Ascending aorta (tissue), 2 donors: Measurements from ENCODE around the gene ZNF804B. TPM values are rescaled to one million over a fixed set of nuclear protein-coding genes. Genes with fewer than 3 reads are reported as not detected.

Experiments
- DNase-seq, 2 donors: peaks; one replicate each; pipeline ENCODE4 v3.0.0-alpha.2; 2019; ENCODE audit warnings: low spot score in 2 of 2
- H3K27ac ChIP-seq, 2 donors: fragments of 200-600 bp; sonication (generic); one replicate each; pipeline ENCODE4 v1.5.1; 2016 to 2017; ENCODE audit warnings: mild to moderate bottlenecking in 1 of 2
- H3K27me3 ChIP-seq: fragments of 200-600 bp; sonication (generic); one replicate; pipeline ENCODE4 v1.5.1; 2017
- H3K36me3 ChIP-seq, 2 donors: fragments of 200-600 bp; sonication (generic); one replicate each; pipeline ENCODE4 v1.5.1; 2016
- H3K4me1 ChIP-seq, 2 donors: fragments of 200-600 bp; sonication (generic); one replicate each; pipeline ENCODE4 v1.5.1; 2016 to 2017; ENCODE audit warnings: mild to moderate bottlenecking in 1 of 2
- H3K4me3 ChIP-seq, 2 donors: fragments of 200-600 bp; sonication (generic); one replicate each; pipeline ENCODE4 v1.5.1; 2016 to 2017; ENCODE audit warnings: mild to moderate bottlenecking in 1 of 2
- H3K9me3 ChIP-seq, 2 donors: fragments of 200-600 bp; sonication (generic); one replicate each; pipeline ENCODE4 v1.5.1; 2016
- CTCF ChIP-seq, 3 experiments: fragments of 200-600 bp in 2 of 3; fragments of 450-650 bp in 1 of 3; sonication (generic) in 2 of 3; IDR thresholded peaks; one replicate each; pipeline ENCODE4 v1.5.1; 2016 to 2019; ENCODE audit warnings: antibody characterized with exemption in 3 of 3, mild to moderate bottlenecking in 1 of 3, moderate library complexity in 1 of 3
- intact Hi-C: fragments of 100-400 bp; cut with DNase I; formaldehyde crosslinking; loops from one replicate; pipeline ENCODE4 v1.15.1; 2023
- total RNA-seq: library from RNA; depleted of rRNA; stranded (reverse); fragments of >200 nt; gene quantifications from one replicate; pipeline ENCODE4 v1.1.0, GENCODE V29; 2016

ZNF804B gene
- total RNA-seq, 1 donor from 2014 or later, result not detected

DNA sequence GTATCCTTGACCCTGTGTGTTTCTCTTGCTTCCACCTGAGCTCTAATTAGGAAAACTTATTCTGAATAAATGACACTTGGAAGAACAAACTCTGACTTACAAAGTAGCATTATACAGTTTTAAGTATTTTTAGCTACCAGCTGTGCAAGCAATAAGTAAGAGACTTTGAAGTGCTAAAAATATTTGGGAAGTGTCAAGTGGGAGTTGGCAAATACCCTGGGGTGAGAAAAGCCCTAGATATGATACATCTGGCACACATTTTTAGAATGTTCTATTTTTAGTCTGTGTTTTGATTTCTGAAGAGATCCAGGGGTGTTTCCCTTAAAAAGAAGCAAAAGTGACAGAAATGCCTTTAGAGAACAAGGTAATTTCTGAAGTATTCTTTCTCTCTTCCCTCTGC is 168.8 kb downstream of the ZNF804B start:
- DNase-seq, result no peak
- no peaks in the 10 kb centered on the region for H3K9me3 ChIP-seq
- H3K36me3 ChIP-seq, result no peaks in the 10 kb centered on the region
- no peak overlapping the region for H3K27ac ChIP-seq
- no peak for TF ChIP-seq CTCF (IDR thresholded peaks at IDR 0.05)
- no peaks in the 10 kb centered on the region for H3K27me3 ChIP-seq
- no peaks in the 10 kb centered on the region for H3K4me1 ChIP-seq
- no peak overlapping the region for H3K4me3 ChIP-seq
- intact Hi-C loops, result no loop called here

- Histone ChIP-seq H3K27me3 (no peaks in the 10 kb centered on the region), H3K4me1 (no peaks in the 10 kb centered on the region), H3K4me3 (no peak overlapping the region), H3K36me3 (no peaks in the 10 kb centered on the region), H3K9me3 (no peaks in the 10 kb centered on the region), H3K27ac (no peak overlapping the region)
- no peak for TF ChIP-seq CTCF (IDR thresholded peaks at IDR 0.05)
- intact Hi-C loops, result no loop called here
- no peak for DNase-seq
These were observed 170.2 kb downstream of the ZNF804B start for GRCh38 chr7:88929719-88930118.

DNA sequence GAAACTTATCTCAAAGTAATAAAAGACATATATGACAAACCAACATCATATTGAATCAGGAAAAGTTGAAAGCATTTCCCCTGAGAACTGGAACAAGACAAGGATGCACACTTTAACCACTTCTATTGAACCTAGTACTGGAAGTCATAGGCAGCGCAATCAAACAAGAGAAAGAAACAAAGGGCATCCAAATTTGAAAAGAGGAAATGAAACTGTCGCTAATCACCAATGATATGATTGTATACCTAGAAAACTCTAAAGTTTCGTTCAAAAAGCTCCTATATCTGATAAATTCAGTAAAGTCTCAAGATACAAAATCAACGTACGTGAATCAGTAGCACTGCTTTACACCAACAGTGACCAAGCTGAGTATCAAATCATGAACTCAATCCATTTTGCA is 173.8 kb downstream of the ZNF804B start:
- DNase-seq, result no peak
- Histone ChIP-seq H3K9me3 (no peaks in the 10 kb centered on the region), H3K4me3 (no peak overlapping the region), H3K27ac (no peak overlapping the region), H3K36me3 (no peaks in the 10 kb centered on the region), H3K27me3 (no peaks in the 10 kb centered on the region), H3K4me1 (no peaks in the 10 kb centered on the region)
- intact Hi-C loops, result no loop called here
- no peak for TF ChIP-seq CTCF (IDR thresholded peaks at IDR 0.05)

- Histone ChIP-seq H3K27me3 (no peaks in the 10 kb centered on the region), H3K4me1 (no peaks in the 10 kb centered on the region), H3K9me3 (no peaks in the 10 kb centered on the region), H3K4me3 (no peak overlapping the region), H3K27ac (no peak overlapping the region), H3K36me3 (no peaks in the 10 kb centered on the region)
- intact Hi-C loops, result no loop called here
- DNase-seq, result no peak
- no peak for TF ChIP-seq CTCF (IDR thresholded peaks at IDR 0.05)
These were observed 183.5 kb downstream of the ZNF804B start for GRCh38 chr7:88942815-88943501.

GRCh38 chr7:88951826-88952225 is 192.3 kb downstream of the ZNF804B start:
- Histone ChIP-seq H3K27ac (no peak overlapping the region), H3K9me3 (no peaks in the 10 kb centered on the region), H3K4me1 (no peaks in the 10 kb centered on the region), H3K36me3 (no peaks in the 10 kb centered on the region), H3K27me3 (no peaks in the 10 kb centered on the region), H3K4me3 (no peak overlapping the region)
- DNase-seq, result no peak
- intact Hi-C loops, result no loop called here
- no peak for TF ChIP-seq CTCF (IDR thresholded peaks at IDR 0.05)

DNA sequence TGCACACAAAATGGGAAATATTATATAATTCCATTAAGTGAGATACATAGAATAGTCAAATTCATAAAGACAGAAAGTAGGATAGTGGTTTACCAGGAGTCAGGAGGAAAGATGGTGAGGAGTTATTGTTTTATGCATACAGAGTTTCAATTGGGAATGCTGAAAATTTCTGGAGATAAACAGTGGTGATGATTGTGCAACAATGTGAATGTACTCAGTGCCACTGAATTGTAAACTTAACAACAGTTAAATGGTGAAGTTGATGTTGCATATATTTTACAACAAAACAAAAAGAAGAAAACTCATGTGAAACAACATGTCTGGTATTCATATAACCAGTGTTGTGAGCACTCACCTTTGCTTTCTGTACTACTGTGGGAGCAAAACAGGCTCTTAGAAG is 204.9 kb downstream of the ZNF804B start:
- H3K27me3 ChIP-seq, result no peaks in the 10 kb centered on the region
- no peaks in the 10 kb centered on the region for H3K9me3 ChIP-seq
- TF ChIP-seq CTCF (IDR thresholded peaks at IDR 0.05), result no peak
- H3K36me3 ChIP-seq, result no peaks in the 10 kb centered on the region
- no peak overlapping the region for H3K4me3 ChIP-seq
- no peak overlapping the region for H3K27ac ChIP-seq
- no peak for DNase-seq
- intact Hi-C loops, result no loop called here
- no peaks in the 10 kb centered on the region for H3K4me1 ChIP-seq
